Kidney epithelial cell (primary cell): ENCODE results near the gene NSG2. TPM values are rescaled to one million over a fixed set of nuclear protein-coding genes. Genes with fewer than 3 reads are reported as not detected.

Experiments used
- DNase-seq: peaks from one replicate; pipeline ENCODE4 v3.0.0-alpha.2; 2010; ENCODE audit warnings: low read depth
- H3K27me3 ChIP-seq: 2 replicates; pipeline ENCODE4 v1.6.0; 2011; ENCODE audit warnings: low read length; ENCODE audit not compliant: control insufficient read depth, insufficient read depth
- H3K36me3 ChIP-seq: 2 replicates; pipeline ENCODE4 v1.5.1; 2011; ENCODE audit warnings: low read length; ENCODE audit not compliant: control insufficient read depth, insufficient read depth
- H3K4me3 ChIP-seq: 2 replicates; pipeline ENCODE4 v1.5.1; 2011; ENCODE audit warnings: low read depth, mild to moderate bottlenecking, control low read depth, low read length
- CTCF ChIP-seq: IDR thresholded peaks from 2 replicates; pipeline ENCODE4 v1.5.1; 2011; ENCODE audit warnings: mild to moderate bottlenecking, moderate library complexity, low read length, control low read depth, inconsistent platforms; ENCODE audit not compliant: insufficient read depth, poor library complexity, severe bottlenecking
- total RNA-seq: library from RNA; depleted of rRNA; stranded (reverse); fragments of >200 nt; gene quantifications from 2 replicates; pipeline ENCODE4 v1.2.3, GENCODE V29; 2015

Gene NSG2
- total RNA-seq, 1 donor from 2014 or later: not detected

GRCh38 chr5:174149426-174149825, 103.9 kb downstream of the NSG2 start:
- TF ChIP-seq CTCF: no peak
- H3K36me3 ChIP-seq: no peaks in the 10 kb centered on the region
- no peak for DNase-seq
- H3K4me3 ChIP-seq: no peak overlapping the region
- no peaks in the 10 kb centered on the region for H3K27me3 ChIP-seq

- no peak for DNase-seq
- H3K27me3 ChIP-seq: no peaks in the 10 kb centered on the region
- no peak overlapping the region for H3K4me3 ChIP-seq
- H3K36me3 ChIP-seq: no peaks in the 10 kb centered on the region
- TF ChIP-seq CTCF: no peak
Measured at GRCh38 chr5:174149989-174150388, 104.5 kb downstream of the NSG2 start.

- DNase-seq: no peak
- Histone ChIP-seq H3K27me3 (no peaks in the 10 kb centered on the region), H3K4me3 (no peak overlapping the region), H3K36me3 (no peaks in the 10 kb centered on the region)
- TF ChIP-seq CTCF: no peak
Measured at GRCh38 chr5:174151599-174152181, 106.2 kb downstream of the NSG2 start.

- DNase-seq: no peak
- Histone ChIP-seq H3K27me3 (no peaks in the 10 kb centered on the region), H3K4me3 (no peak overlapping the region), H3K36me3 (no peaks in the 10 kb centered on the region)
- TF ChIP-seq CTCF: no peak
Measured at GRCh38 chr5:174154559-174154958, 109.1 kb downstream of the NSG2 start.

GRCh38 chr5:174155281-174155680, 109.8 kb downstream of the NSG2 start:
- Histone ChIP-seq H3K4me3 (no peak overlapping the region), H3K27me3 (no peaks in the 10 kb centered on the region), H3K36me3 (no peaks in the 10 kb centered on the region)
- DNase-seq: no peak
- TF ChIP-seq CTCF: no peak

- DNase-seq: no peak
- H3K27me3 ChIP-seq: no peaks in the 10 kb centered on the region
- H3K4me3 ChIP-seq: no peak overlapping the region
- TF ChIP-seq CTCF: no peak
- H3K36me3 ChIP-seq: no peaks in the 10 kb centered on the region
Measured at GRCh38 chr5:174155706-174156105, 110.2 kb downstream of the NSG2 start.
